IPS DF 6.9 (cell line): ENCODE data around the gene EIF4E2.
"Not testable (repeated sequence)": the region's sequence is repeated elsewhere in the genome, so short reads cannot be mapped to it uniquely, and the experiment has no call there.

Source experiments
- DNase-seq: peaks from one replicate; pipeline ENCODE4 v3.0.0-alpha.2; 2013; ENCODE audit warnings: low read depth, low spot score
- H3K27ac ChIP-seq: one replicate; pipeline ENCODE4 v1.5.1; 2013; ENCODE audit warnings: low read length, control low read depth
- H3K27me3 ChIP-seq: 2 replicates; pipeline ENCODE4 v1.6.1; 2013; ENCODE audit warnings: mild to moderate bottlenecking, low read length; ENCODE audit not compliant: control insufficient read depth, insufficient read depth
- H3K36me3 ChIP-seq: 2 replicates; pipeline ENCODE4 v1.6.1; 2013; ENCODE audit warnings: low read length; ENCODE audit not compliant: control insufficient read depth, insufficient read depth
- H3K4me1 ChIP-seq: 2 replicates; pipeline ENCODE4 v1.6.1; 2013; ENCODE audit warnings: low read length; ENCODE audit not compliant: control insufficient read depth, insufficient read depth
- H3K4me3 ChIP-seq: 2 replicates; pipeline ENCODE4 v1.5.1; 2013; ENCODE audit warnings: mild to moderate bottlenecking, low read length
- H3K9me3 ChIP-seq: 2 replicates; pipeline ENCODE4 v1.6.1; 2013; ENCODE audit warnings: low read length, inconsistent platforms; ENCODE audit not compliant: control insufficient read depth, insufficient read depth
- WGBS: extraction: QIAGEN DNeasy Blood & Tissue Kit; methylation state at CpG from one replicate; pipeline ENCODE4 v1.1.7; 2013; ENCODE audit warnings: mixed read lengths, missing lambda C conversion rate; ENCODE audit not compliant: insufficient read length, insufficient coverage; 5-methylcytosine and 5-hydroxymethylcytosine counted together

EIF4E2 gene

GRCh38 chr2:232568161-232568560 lies 17.7 kb downstream of the EIF4E2 start:
- Histone ChIP-seq H3K27me3 (no peaks in the 10 kb centered on the region), H3K9me3 (no peaks in the 10 kb centered on the region), H3K36me3 (peaks cover 22% of the 10 kb centered on the region; the same call in 1 of the 2 replicates), H3K27ac (no peak overlapping the region), H3K4me1 (no peaks in the 10 kb centered on the region), H3K4me3 (no peak overlapping the region)
- WGBS: no CpG with 5 or more reads among the region's 5 CpGs
- DNase-seq: no peak

GRCh38 chr2:232569541-232569940 lies 19.1 kb downstream of the EIF4E2 start:
- no CpG with 5 or more reads among the region's 9 CpGs for WGBS
- Histone ChIP-seq H3K4me1 (no peaks in the 10 kb centered on the region), H3K4me3 (no peak overlapping the region; the same call in 1 of the 2 replicates), H3K27me3 (no peaks in the 10 kb centered on the region), H3K36me3 (peaks cover 25% of the 10 kb centered on the region; the same call in 1 of the 2 replicates), H3K27ac (no peak overlapping the region), H3K9me3 (no peaks in the 10 kb centered on the region)
- DNase-seq: no peak

- not testable (repeated sequence) for H3K9me3 ChIP-seq, DNase-seq, H3K27me3 ChIP-seq, H3K4me1 ChIP-seq, H3K27ac ChIP-seq, H3K4me3 ChIP-seq
- H3K36me3 ChIP-seq: peaks cover 21% of the 10 kb centered on the region; the same call in 1 of the 2 replicates
- no CpG with 5 or more reads among the region's 6 CpGs for WGBS
Measured at GRCh38 chr2:232570481-232570880, 20.0 kb downstream of the EIF4E2 start.

- peaks cover 21% of the 10 kb centered on the region; the same call in 1 of the 2 replicates for H3K36me3 ChIP-seq
- no peak for DNase-seq
- no peak overlapping the region for H3K27ac ChIP-seq
- no peaks in the 10 kb centered on the region for H3K4me1 ChIP-seq
- H3K4me3 ChIP-seq: no peak overlapping the region
- WGBS: no CpG with 5 or more reads among the region's 7 CpGs
- no peaks in the 10 kb centered on the region for H3K27me3 ChIP-seq
- no peaks in the 10 kb centered on the region for H3K9me3 ChIP-seq
Measured at GRCh38 chr2:232571026-232571474, 20.6 kb downstream of the EIF4E2 start.

GRCh38 chr2:232573042-232573441 lies 22.6 kb downstream of the EIF4E2 start:
- Histone ChIP-seq H3K9me3 (no peaks in the 10 kb centered on the region), H3K4me1 (no peaks in the 10 kb centered on the region), H3K4me3 (no peak overlapping the region), H3K27me3 (no peaks in the 10 kb centered on the region), H3K27ac (no peak overlapping the region), H3K36me3 (peaks cover 15% of the 10 kb centered on the region; the same call in 1 of the 2 replicates)
- no peak for DNase-seq

- Histone ChIP-seq H3K4me3 (no peak overlapping the region), H3K9me3 (no peaks in the 10 kb centered on the region), H3K27ac (no peak overlapping the region), H3K36me3 (peaks cover 12% of the 10 kb centered on the region; the same call in 1 of the 2 replicates), H3K4me1 (no peaks in the 10 kb centered on the region), H3K27me3 (no peaks in the 10 kb centered on the region)
- WGBS: no CpG with 5 or more reads among the region's 8 CpGs
- DNase-seq: no peak
Measured at GRCh38 chr2:232573771-232574435, 23.4 kb downstream of the EIF4E2 start.

- Histone ChIP-seq H3K27me3 (no peaks in the 10 kb centered on the region), H3K4me3 (no peak overlapping the region), H3K27ac (no peak overlapping the region), H3K36me3 (peaks cover 8% of the 10 kb centered on the region; the same call in 1 of the 2 replicates), H3K9me3 (no peaks in the 10 kb centered on the region), H3K4me1 (no peaks in the 10 kb centered on the region)
- no peak for DNase-seq
- WGBS: no CpG with 5 or more reads among the region's 5 CpGs
Measured at GRCh38 chr2:232574674-232575403, 24.4 kb downstream of the EIF4E2 start.

- DNase-seq: no peak
- no peak overlapping the region for H3K27ac ChIP-seq
- no CpG with 5 or more reads among the region's 1 CpG for WGBS
- H3K4me3 ChIP-seq: no peak overlapping the region
- H3K27me3 ChIP-seq: no peaks in the 10 kb centered on the region
- no peaks in the 10 kb centered on the region for H3K4me1 ChIP-seq
- no peaks in the 10 kb centered on the region for H3K9me3 ChIP-seq
- peaks cover 5% of the 10 kb centered on the region; the same call in 1 of the 2 replicates for H3K36me3 ChIP-seq
Measured at GRCh38 chr2:232575404-232575746, 24.9 kb downstream of the EIF4E2 start.

GRCh38 chr2:232576995-232577394 lies 26.5 kb downstream of the EIF4E2 start:
- no CpG with 5 or more reads among the region's 2 CpGs for WGBS
- no peak overlapping the region for H3K27ac ChIP-seq
- H3K27me3 ChIP-seq: no peaks in the 10 kb centered on the region
- H3K36me3 ChIP-seq: peaks cover 6% of the 10 kb centered on the region; the same call in 1 of the 2 replicates
- H3K4me1 ChIP-seq: no peaks in the 10 kb centered on the region
- H3K9me3 ChIP-seq: no peaks in the 10 kb centered on the region
- H3K4me3 ChIP-seq: no peak overlapping the region
- no peak for DNase-seq

- Histone ChIP-seq H3K27ac (no peak overlapping the region), H3K36me3 (peaks cover 6% of the 10 kb centered on the region; the same call in 1 of the 2 replicates), H3K4me3 (no peak overlapping the region), H3K4me1 (no peaks in the 10 kb centered on the region), H3K9me3 (no peaks in the 10 kb centered on the region), H3K27me3 (no peaks in the 10 kb centered on the region)
- no peak for DNase-seq
- WGBS: no CpG with 5 or more reads among the region's 2 CpGs
Measured at GRCh38 chr2:232577841-232578240, 27.4 kb downstream of the EIF4E2 start.
